ENCODE data around the gene CLSTN2. TPM values are rescaled to one million over a fixed set of nuclear protein-coding genes. Genes with fewer than 3 reads are reported as not detected.

CLSTN2 gene
- total RNA-seq, 1 experiment from 2014 or later, result 0.68 TPM

DNA sequence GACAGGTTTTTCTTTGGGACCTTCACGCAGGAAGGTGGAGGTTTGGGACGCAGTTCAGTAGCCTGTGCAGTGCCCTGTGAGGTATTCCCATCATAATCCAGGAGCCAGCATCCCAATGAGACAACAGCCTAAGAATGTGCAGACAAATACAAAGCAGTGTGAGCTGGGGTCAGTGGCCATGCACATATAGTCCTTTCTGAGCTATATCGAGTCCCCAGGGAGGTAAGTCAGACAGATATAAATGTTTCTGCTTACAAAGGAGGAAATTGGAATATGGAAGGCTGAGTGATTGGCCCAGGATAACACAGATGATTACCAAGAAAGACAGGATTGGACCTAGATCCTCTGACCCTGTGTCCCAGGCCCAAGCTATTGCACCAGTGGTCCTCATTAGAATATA is 526.3 kb downstream of the CLSTN2 start:
- no peaks in the 10 kb centered on the region for H3K9me3 ChIP-seq (ENCODE audit: control insufficient read depth, low read depth, low read length)
- no peak overlapping the region for H4K91ac ChIP-seq (ENCODE audit: insufficient read length, low read depth, low read length)
- Mint-ChIP-seq H3K4me1 (no peaks in the 10 kb centered on the region), H3K27ac (no peak overlapping the region), H3K36me3 (ENCODE audit: insufficient read depth in 1 of 3, low read depth in 3 of 3) (no peaks in the 10 kb centered on the region), H3K4me3 (no peak overlapping the region), H3K27me3 (ENCODE audit: low read depth) (peaks cover 14% of the 10 kb centered on the region), H3K9me3 (no peaks in the 10 kb centered on the region)
- H3T11ph ChIP-seq (ENCODE audit: low read length), result no peak overlapping the region
- no peak overlapping the region for H3K4me2 ChIP-seq (ENCODE audit: insufficient read depth, insufficient read length, low read length)
- H2BK20ac ChIP-seq (ENCODE audit: low read depth, low read length, poor library complexity, severe bottlenecking), result no peak overlapping the region
- no peak overlapping the region for H4K5ac ChIP-seq (ENCODE audit: insufficient read length, low read depth, low read length)
- H2BK15ac ChIP-seq (ENCODE audit: low read depth, low read length), result no peak overlapping the region
- H3K4ac ChIP-seq (ENCODE audit: low read depth, low read length), result no peak overlapping the region
- no peaks in the 10 kb centered on the region for H3K79me2 ChIP-seq (ENCODE audit: insufficient read depth, low read length)
- H3K23me2 ChIP-seq (ENCODE audit: insufficient read length, low read depth, low read length, poor library complexity, severe bottlenecking), result no peaks in the 10 kb centered on the region
- H2AFZ ChIP-seq (ENCODE audit: low read length), result no peak overlapping the region
- WGBS (ENCODE audit: extremely low coverage, insufficient read length, low lambda C conversion rate), result no CpG with 5 or more reads among the region's 3 CpGs
- H2BK12ac ChIP-seq (ENCODE audit: insufficient read length, low read depth, low read length), result no peak overlapping the region
- TF ChIP-seq, protein P1, sequence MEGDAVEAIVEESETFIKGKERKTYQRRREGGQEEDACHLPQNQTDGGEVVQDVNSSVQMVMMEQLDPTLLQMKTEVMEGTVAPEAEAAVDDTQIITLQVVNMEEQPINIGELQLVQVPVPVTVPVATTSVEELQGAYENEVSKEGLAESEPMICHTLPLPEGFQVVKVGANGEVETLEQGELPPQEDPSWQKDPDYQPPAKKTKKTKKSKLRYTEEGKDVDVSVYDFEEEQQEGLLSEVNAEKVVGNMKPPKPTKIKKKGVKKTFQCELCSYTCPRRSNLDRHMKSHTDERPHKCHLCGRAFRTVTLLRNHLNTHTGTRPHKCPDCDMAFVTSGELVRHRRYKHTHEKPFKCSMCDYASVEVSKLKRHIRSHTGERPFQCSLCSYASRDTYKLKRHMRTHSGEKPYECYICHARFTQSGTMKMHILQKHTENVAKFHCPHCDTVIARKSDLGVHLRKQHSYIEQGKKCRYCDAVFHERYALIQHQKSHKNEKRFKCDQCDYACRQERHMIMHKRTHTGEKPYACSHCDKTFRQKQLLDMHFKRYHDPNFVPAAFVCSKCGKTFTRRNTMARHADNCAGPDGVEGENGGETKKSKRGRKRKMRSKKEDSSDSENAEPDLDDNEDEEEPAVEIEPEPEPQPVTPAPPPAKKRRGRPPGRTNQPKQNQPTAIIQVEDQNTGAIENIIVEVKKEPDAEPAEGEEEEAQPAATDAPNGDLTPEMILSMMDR (conservative IDR thresholded peaks at IDR 0.05), result no peak
- no peaks in the 10 kb centered on the region for H4K20me1 ChIP-seq (ENCODE audit: control insufficient read depth, insufficient read depth, insufficient read length)
- no peak overlapping the region for H3K56ac ChIP-seq (ENCODE audit: insufficient read length, low read depth, low read length)
- H2BK5ac ChIP-seq (ENCODE audit: insufficient read length, low read length), result no peak overlapping the region
- no peaks in the 10 kb centered on the region for H3K79me1 ChIP-seq (ENCODE audit: insufficient read depth, low read depth, low read length, poor library complexity, severe bottlenecking)
- H3K9ac ChIP-seq (ENCODE audit: extremely low read depth, insufficient read length, low read length), result no peak overlapping the region
- no peaks in the 10 kb centered on the region for H3K27me3 ChIP-seq (ENCODE audit: insufficient read depth, low read length)
- H4K8ac ChIP-seq (replicated peaks; ENCODE audit: insufficient read length, low read depth, low read length), result no peak overlapping the region
- no peak overlapping the region for H3K27ac ChIP-seq (ENCODE audit: insufficient read length, low read depth, low read length)
- no peak overlapping the region for H3K14ac ChIP-seq (ENCODE audit: insufficient read depth, low read length)
- no peak overlapping the region for H3K18ac ChIP-seq (ENCODE audit: insufficient read length, low read depth, low read length)
- H3K4me1 ChIP-seq (ENCODE audit: insufficient read depth, low read length), result no peaks in the 10 kb centered on the region
- no peak for DNase-seq
- no peak overlapping the region for H3K23ac ChIP-seq (ENCODE audit: insufficient read length, low read depth, low read length)
- H2AK5ac ChIP-seq (ENCODE audit: insufficient read length, low read length), result no peak overlapping the region
- H2BK120ac ChIP-seq (ENCODE audit: low read depth, low read length, poor library complexity, severe bottlenecking), result no peak overlapping the region

Data from H9 (cell line).